Measurements from ENCODE around the gene API5.

The API5 gene

GRCh38 chr11:43358801-43359421 lies 47.1 kb downstream of the API5 start, which contains the start of gene TTC17:
TTC17 (plus strand) TSS chr11:43358920; CDS start chr11:43358955, 35 bp downstream.
- H3F3A ChIP-seq (ENCODE audit: insufficient read depth, low read length) = no peaks in the 10 kb centered on the region
- no peaks in the 10 kb centered on the region for H3K27me3 ChIP-seq (ENCODE audit: insufficient read depth, low read length)
- TF ChIP-seq, protein P1, sequence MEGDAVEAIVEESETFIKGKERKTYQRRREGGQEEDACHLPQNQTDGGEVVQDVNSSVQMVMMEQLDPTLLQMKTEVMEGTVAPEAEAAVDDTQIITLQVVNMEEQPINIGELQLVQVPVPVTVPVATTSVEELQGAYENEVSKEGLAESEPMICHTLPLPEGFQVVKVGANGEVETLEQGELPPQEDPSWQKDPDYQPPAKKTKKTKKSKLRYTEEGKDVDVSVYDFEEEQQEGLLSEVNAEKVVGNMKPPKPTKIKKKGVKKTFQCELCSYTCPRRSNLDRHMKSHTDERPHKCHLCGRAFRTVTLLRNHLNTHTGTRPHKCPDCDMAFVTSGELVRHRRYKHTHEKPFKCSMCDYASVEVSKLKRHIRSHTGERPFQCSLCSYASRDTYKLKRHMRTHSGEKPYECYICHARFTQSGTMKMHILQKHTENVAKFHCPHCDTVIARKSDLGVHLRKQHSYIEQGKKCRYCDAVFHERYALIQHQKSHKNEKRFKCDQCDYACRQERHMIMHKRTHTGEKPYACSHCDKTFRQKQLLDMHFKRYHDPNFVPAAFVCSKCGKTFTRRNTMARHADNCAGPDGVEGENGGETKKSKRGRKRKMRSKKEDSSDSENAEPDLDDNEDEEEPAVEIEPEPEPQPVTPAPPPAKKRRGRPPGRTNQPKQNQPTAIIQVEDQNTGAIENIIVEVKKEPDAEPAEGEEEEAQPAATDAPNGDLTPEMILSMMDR (IDR thresholded peaks at IDR 0.05; ENCODE audit: low read length) = no peak
- no peak for TF ChIP-seq EZH2 (IDR thresholded peaks at IDR 0.05; ENCODE audit: borderline replicate concordance, low read length)
- peak within 1 kb of the TSS; percentile 99 for H3K4me3 ChIP-seq (ENCODE audit: low read depth, low read length, poor library complexity, severe bottlenecking)
- no peaks in the 10 kb centered on the region for H4K20me1 ChIP-seq (ENCODE audit: insufficient read depth, low read length)
- no peaks in the 10 kb centered on the region for H3K9me3 ChIP-seq (ENCODE audit: low read length)
- H3K36me3 ChIP-seq (ENCODE audit: insufficient read depth, low read length) = peaks cover 10% of the 10 kb centered on the region; the same call in 1 of the 2 replicates
- H2AFZ ChIP-seq (ENCODE audit: low read length) = 0 out of 2 replicates have a peak within 1 kb of the TSS, but pooled peaks have one; percentile 6
- peaks cover 48% of the 10 kb centered on the region for H3K79me2 ChIP-seq (ENCODE audit: insufficient read depth, low read length)
- peak within 1 kb of the TSS; percentile 100 for H3K4me2 ChIP-seq (ENCODE audit: low read length)
- H3K27ac ChIP-seq (ENCODE audit: low read depth, low read length, poor library complexity, severe bottlenecking) = peak within 1 kb of the TSS; percentile 64
- no peaks in the 10 kb centered on the region for H3K9me2 ChIP-seq (ENCODE audit: low read depth, low read length)
- peak within 1 kb of the TSS; percentile 94 for H3K9ac ChIP-seq (ENCODE audit: low read length)
- peaks cover 28% of the 10 kb centered on the region for H3K4me1 ChIP-seq (ENCODE audit: insufficient read depth, low read length, severe bottlenecking)

DNA sequence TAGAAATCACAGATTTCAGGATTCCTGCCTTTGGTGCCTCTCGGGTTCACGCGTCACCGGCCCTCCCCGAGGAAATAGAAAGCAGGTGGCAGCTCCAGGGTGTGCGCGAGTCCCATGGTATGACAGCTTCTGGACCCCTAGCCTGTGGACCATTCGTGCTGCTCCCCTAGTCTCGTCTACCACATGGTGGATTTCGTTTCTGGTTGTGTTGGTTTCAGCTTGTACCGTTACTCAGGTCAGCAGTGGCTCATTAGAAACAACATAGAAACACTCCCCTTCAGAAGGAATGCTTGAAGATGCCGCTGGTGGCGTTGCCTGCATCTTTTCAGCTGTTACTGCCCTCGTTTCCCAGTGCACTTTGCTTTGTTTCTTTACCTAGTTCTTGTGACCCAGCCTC lies 47.6 kb downstream of the API5 start:
- Histone ChIP-seq H4K20me1 (ENCODE audit: insufficient read depth, low read length) (no peaks in the 10 kb centered on the region), H3K9ac (ENCODE audit: low read length) (peak overlapping the region; percentile 94), H3K4me3 (ENCODE audit: low read depth, low read length, poor library complexity, severe bottlenecking) (peak overlapping the region; percentile 99), H3K4me2 (ENCODE audit: low read length) (peak overlapping the region; percentile 100), H3K79me2 (ENCODE audit: insufficient read depth, low read length) (peaks cover 53% of the 10 kb centered on the region), H3K9me3 (ENCODE audit: low read length) (no peaks in the 10 kb centered on the region), H3K27ac (ENCODE audit: low read depth, low read length, poor library complexity, severe bottlenecking) (peak overlapping the region; percentile 64), H3K9me2 (ENCODE audit: low read depth, low read length) (no peaks in the 10 kb centered on the region), H3K4me1 (ENCODE audit: insufficient read depth, low read length, severe bottlenecking) (peaks cover 28% of the 10 kb centered on the region), H3K27me3 (ENCODE audit: insufficient read depth, low read length) (no peaks in the 10 kb centered on the region), H3K36me3 (ENCODE audit: insufficient read depth, low read length) (peaks cover 13% of the 10 kb centered on the region; the same call in 1 of the 2 replicates), H2AFZ (ENCODE audit: low read length) (no peak overlapping the region), H3F3A (ENCODE audit: insufficient read depth, low read length) (no peaks in the 10 kb centered on the region)
- TF ChIP-seq, protein P1 (IDR thresholded peaks at IDR 0.05; ENCODE audit: low read length) = no peak
- no peak for TF ChIP-seq EZH2 (IDR thresholded peaks at IDR 0.05; ENCODE audit: borderline replicate concordance, low read length)

GRCh38 chr11:43360361-43361032 lies 48.7 kb downstream of the API5 start:
- peaks cover 21% of the 10 kb centered on the region for H3K36me3 ChIP-seq (ENCODE audit: insufficient read depth, low read length)
- H4K20me1 ChIP-seq (ENCODE audit: insufficient read depth, low read length) = no peaks in the 10 kb centered on the region
- H3K79me2 ChIP-seq (ENCODE audit: insufficient read depth, low read length) = peaks cover 64% of the 10 kb centered on the region
- H3K4me3 ChIP-seq (ENCODE audit: low read depth, low read length, poor library complexity, severe bottlenecking) = peak overlapping the region; percentile 99
- no peak overlapping the region for H2AFZ ChIP-seq (ENCODE audit: low read length)
- H3K9me2 ChIP-seq (ENCODE audit: low read depth, low read length) = no peaks in the 10 kb centered on the region
- TF ChIP-seq, protein P1 (IDR thresholded peaks at IDR 0.05; ENCODE audit: low read length) = no peak
- TF ChIP-seq EZH2 (IDR thresholded peaks at IDR 0.05; ENCODE audit: borderline replicate concordance, low read length) = no peak
- H3K9me3 ChIP-seq (ENCODE audit: low read length) = no peaks in the 10 kb centered on the region
- no peaks in the 10 kb centered on the region for H3K27me3 ChIP-seq (ENCODE audit: insufficient read depth, low read length)
- peak overlapping the region; percentile 94 for H3K9ac ChIP-seq (ENCODE audit: low read length)
- H3K27ac ChIP-seq (ENCODE audit: low read depth, low read length, poor library complexity, severe bottlenecking) = peak overlapping the region; percentile 64
- no peaks in the 10 kb centered on the region for H3F3A ChIP-seq (ENCODE audit: insufficient read depth, low read length)
- H3K4me1 ChIP-seq (ENCODE audit: insufficient read depth, low read length, severe bottlenecking) = peaks cover 28% of the 10 kb centered on the region
- peak overlapping the region; percentile 100 for H3K4me2 ChIP-seq (ENCODE audit: low read length)
